ENCODE results near the gene TRIM63. TPM values are rescaled to one million over a fixed set of nuclear protein-coding genes. Genes with fewer than 3 reads are reported as not detected.

Gene TRIM63
- total and polyA plus RNA-seq, 2 donors (not counting 3 experiments of a cell fraction or from before 2014, with no cell fraction given), result not detected

DNA sequence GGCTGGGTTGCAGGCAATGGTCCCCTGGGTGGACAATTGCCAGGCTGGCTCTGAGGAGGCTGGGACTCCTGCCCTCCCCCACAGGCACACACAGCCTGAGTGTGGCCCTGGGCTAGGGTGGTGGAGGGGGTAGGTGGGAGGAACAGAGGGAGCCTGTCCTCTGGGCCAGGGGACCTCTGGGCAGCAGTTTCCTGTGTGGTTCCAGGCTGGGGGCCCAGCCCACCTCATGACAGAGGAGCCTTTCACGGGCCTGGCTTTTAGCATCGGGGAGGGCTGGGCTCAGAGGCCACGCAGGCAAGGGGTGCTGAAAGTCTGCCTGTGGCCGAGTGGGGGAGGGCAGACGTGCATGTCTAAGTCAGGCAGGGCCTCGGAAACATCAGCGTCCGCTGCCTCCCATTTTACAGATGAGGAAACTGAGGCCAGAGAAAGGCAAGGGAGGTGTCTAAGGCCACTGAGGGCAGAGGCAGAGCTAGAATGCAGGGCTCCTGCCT lies 38.9 kb downstream of the TRIM63 start:
- Histone ChIP-seq H3K9ac (replicated peaks; ENCODE audit: extremely low read depth, insufficient read depth, low read length) (no peak overlapping the region), H3K79me2 (ENCODE audit: control insufficient read depth, insufficient read depth, low read length) (no peaks in the 10 kb centered on the region), H3K36me3 (ENCODE audit: control insufficient read depth in 2 of 2, extremely low read depth in 1 of 2, insufficient read depth in 2 of 2, low read length in 2 of 2) (no peaks in the 10 kb centered on the region), H3K27ac (ENCODE audit: insufficient read depth, low read depth, low read length) (no peak overlapping the region), H2AFZ (ENCODE audit: low read depth, low read length) (no peak overlapping the region), H3K9me1 (replicated peaks; ENCODE audit: control insufficient read depth, extremely low read depth, insufficient read depth, low read length) (no peaks in the 10 kb centered on the region), H3K4me1 (ENCODE audit: control insufficient read depth, extremely low read depth, insufficient read depth, low read length) (no peaks in the 10 kb centered on the region), H3K9me3 (replicated peaks; ENCODE audit: control insufficient read depth, insufficient read depth, low read length) (no peaks in the 10 kb centered on the region), H3K4me3 (replicated peaks in 1 of 3; ENCODE audit: insufficient read depth in 1 of 3, low read depth in 1 of 3, low read length in 3 of 3) (no peak overlapping the region), H3K4me2 (ENCODE audit: insufficient read depth, low read length) (no peak overlapping the region), H3K27me3 (ENCODE audit: control insufficient read depth in 2 of 2, insufficient read depth in 2 of 2, low read length in 2 of 2) (peaks cover 0 to 1% of the 10 kb centered on the region in 2 experiments), H4K20me1 (replicated peaks; ENCODE audit: control insufficient read depth, extremely low read depth, insufficient read depth, low read length) (no peaks in the 10 kb centered on the region)
- no TSS peak for BruUV-seq (replicated peaks)
- intact Hi-C loops (cut with micrococcal nuclease), result no loop called here
- ChIA-PET POLR2A (no interaction called here), CTCF (interaction anchor here (2.3 kb wide), 1 partner anchor 116 kb away, joined by 7 read pairs; no protein-coding TSS in a partner anchor)
- DNase-seq (ENCODE audit: low read depth, low spot score) (no peak), FAIRE-seq (no peak)
- dilution Hi-C loops (cut with MboI; ENCODE audit: extremely low pct_ligation_motif_present, low sequenced_read_pairs), result no loop called here
- no peak for TF ChIP-seq GATA2 (IDR thresholded peaks at IDR 0.05; ENCODE audit: insufficient read depth, insufficient read length, low read depth, low read length)
- no peak for TF ChIP-seq EZH2 (IDR thresholded peaks at IDR 0.05; ENCODE audit: borderline replicate concordance, low read depth, low read length, severe bottlenecking)
- TF ChIP-seq POLR2AphosphoS5 (IDR thresholded peaks at IDR 0.05; ENCODE audit: insufficient read depth, low read depth, low read length), result no peak
- TF ChIP-seq MYC (IDR thresholded peaks at IDR 0.05; ENCODE audit: low read depth, low read length), result no peak
- TF ChIP-seq, protein P1, sequence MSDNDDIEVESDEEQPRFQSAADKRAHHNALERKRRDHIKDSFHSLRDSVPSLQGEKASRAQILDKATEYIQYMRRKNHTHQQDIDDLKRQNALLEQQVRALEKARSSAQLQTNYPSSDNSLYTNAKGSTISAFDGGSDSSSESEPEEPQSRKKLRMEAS (IDR thresholded peaks at IDR 0.05; ENCODE audit: insufficient read depth, insufficient read length), result no peak
- TF ChIP-seq FOS (IDR thresholded peaks at IDR 0.05; ENCODE audit: borderline replicate concordance, insufficient read depth, low read length), result no peak
- TF ChIP-seq, protein P2, sequence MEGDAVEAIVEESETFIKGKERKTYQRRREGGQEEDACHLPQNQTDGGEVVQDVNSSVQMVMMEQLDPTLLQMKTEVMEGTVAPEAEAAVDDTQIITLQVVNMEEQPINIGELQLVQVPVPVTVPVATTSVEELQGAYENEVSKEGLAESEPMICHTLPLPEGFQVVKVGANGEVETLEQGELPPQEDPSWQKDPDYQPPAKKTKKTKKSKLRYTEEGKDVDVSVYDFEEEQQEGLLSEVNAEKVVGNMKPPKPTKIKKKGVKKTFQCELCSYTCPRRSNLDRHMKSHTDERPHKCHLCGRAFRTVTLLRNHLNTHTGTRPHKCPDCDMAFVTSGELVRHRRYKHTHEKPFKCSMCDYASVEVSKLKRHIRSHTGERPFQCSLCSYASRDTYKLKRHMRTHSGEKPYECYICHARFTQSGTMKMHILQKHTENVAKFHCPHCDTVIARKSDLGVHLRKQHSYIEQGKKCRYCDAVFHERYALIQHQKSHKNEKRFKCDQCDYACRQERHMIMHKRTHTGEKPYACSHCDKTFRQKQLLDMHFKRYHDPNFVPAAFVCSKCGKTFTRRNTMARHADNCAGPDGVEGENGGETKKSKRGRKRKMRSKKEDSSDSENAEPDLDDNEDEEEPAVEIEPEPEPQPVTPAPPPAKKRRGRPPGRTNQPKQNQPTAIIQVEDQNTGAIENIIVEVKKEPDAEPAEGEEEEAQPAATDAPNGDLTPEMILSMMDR (IDR thresholded peaks at IDR 0.05; ENCODE audit: extremely low read depth in 1 of 2, insufficient read depth in 1 of 2, low read depth in 1 of 2, low read length in 2 of 2), result no peak
- no peak for TF ChIP-seq POLR2A (IDR thresholded peaks at IDR 0.05; ENCODE audit: low read depth, low read length)
